Upper lobe of left lung (tissue), 4 donors: ENCODE data around the gene DUSP12.

Source experiments
- EP300 ChIP-seq, 4 donors: sonication (generic); formaldehyde crosslinking; IDR thresholded peaks; one replicate each; pipeline ENCODE4 v1.5.1; 2017; ENCODE audit warnings: antibody characterized with exemption in 4 of 4, control low read depth in 2 of 4
- POLR2A ChIP-seq, 4 donors: fragments of 450-650 bp; IDR thresholded peaks; one replicate each; pipeline ENCODE4 v1.5.1; 2016 to 2017; ENCODE audit warnings: antibody characterized with exemption in 4 of 4, mild to moderate bottlenecking in 2 of 4
- POLR2AphosphoS5 ChIP-seq, 2 donors: sonication (generic); formaldehyde crosslinking; IDR thresholded peaks; one replicate each; pipeline ENCODE4 v1.5.1; 2017; ENCODE audit warnings: antibody characterized with exemption in 2 of 2
- TF ChIP-seq, protein P1 (sequence below), 6 experiments: fragments of 450-650 bp in 4 of 6; fragments of 200-600 bp in 2 of 6; sonication (generic) in 2 of 6; IDR thresholded peaks; one replicate each; pipeline ENCODE4 v1.5.1; 2016 to 2019; ENCODE audit warnings: antibody characterized with exemption in 6 of 6

- TF ChIP-seq, protein P1, sequence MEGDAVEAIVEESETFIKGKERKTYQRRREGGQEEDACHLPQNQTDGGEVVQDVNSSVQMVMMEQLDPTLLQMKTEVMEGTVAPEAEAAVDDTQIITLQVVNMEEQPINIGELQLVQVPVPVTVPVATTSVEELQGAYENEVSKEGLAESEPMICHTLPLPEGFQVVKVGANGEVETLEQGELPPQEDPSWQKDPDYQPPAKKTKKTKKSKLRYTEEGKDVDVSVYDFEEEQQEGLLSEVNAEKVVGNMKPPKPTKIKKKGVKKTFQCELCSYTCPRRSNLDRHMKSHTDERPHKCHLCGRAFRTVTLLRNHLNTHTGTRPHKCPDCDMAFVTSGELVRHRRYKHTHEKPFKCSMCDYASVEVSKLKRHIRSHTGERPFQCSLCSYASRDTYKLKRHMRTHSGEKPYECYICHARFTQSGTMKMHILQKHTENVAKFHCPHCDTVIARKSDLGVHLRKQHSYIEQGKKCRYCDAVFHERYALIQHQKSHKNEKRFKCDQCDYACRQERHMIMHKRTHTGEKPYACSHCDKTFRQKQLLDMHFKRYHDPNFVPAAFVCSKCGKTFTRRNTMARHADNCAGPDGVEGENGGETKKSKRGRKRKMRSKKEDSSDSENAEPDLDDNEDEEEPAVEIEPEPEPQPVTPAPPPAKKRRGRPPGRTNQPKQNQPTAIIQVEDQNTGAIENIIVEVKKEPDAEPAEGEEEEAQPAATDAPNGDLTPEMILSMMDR (IDR thresholded peaks at IDR 0.05): no peak
- no peak for TF ChIP-seq POLR2AphosphoS5 (IDR thresholded peaks at IDR 0.05)
- TF ChIP-seq POLR2A (IDR thresholded peaks at IDR 0.05): no peak
- no peak for TF ChIP-seq EP300 (IDR thresholded peaks at IDR 0.05)
Observed at GRCh38 chr1:161770250-161770649, 20.7 kb downstream of the DUSP12 start.
